GM13976 (cell line): Measurements from ENCODE around the gene TMPRSS13.

Experiments used
- DNase-seq: peaks from one replicate; pipeline ENCODE4 v3.0.0; 2012; ENCODE audit warnings: low spot score
- CTCF ChIP-seq: IDR thresholded peaks from 2 replicates; pipeline ENCODE4 v1.5.1; 2012; ENCODE audit warnings: borderline replicate concordance, mild to moderate bottlenecking; ENCODE audit not compliant: insufficient read depth; ENCODE audit errors: extremely low read depth, missing control alignments, control extremely low read depth
- in situ Hi-C: fragments of 300-500 bp; cut with MboI; formaldehyde crosslinking; loops from one replicate; pipeline ENCODE4 v1.12.0; 2022; ENCODE audit warnings: low sequenced_read_pairs, mixed read lengths, inconsistent platforms; ENCODE audit not compliant: unreplicated experiment

TMPRSS13 gene

GRCh38 chr11:117933930-117934329 lies 4.7 kb upstream of the TMPRSS13 start:
- DNase-seq, result no peak
- in situ Hi-C loops, result no loop called here
- TF ChIP-seq CTCF, result no peak

DNA sequence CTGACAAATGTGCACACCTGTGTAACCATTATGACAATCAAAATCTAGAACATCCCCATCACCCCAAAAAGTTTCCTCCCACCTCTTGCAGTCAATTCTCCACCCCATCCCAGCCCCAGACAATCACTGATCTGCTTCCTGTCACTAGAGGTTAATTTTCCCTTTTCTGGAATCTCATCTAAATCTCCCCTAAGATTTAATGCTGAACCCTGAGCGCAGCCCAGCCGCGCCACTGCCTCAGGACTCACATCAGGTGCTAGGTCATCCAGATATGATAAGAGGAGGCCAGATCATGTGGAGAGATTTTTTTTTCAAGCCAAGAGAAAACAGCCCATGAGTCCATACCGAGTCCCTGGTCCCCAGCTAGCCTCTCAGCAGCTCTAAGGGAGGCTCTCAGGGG lies 4.3 kb upstream of the TMPRSS13 start:
- in situ Hi-C loops, result no loop called here
- DNase-seq, result no peak
- TF ChIP-seq CTCF, result no peak

DNA sequence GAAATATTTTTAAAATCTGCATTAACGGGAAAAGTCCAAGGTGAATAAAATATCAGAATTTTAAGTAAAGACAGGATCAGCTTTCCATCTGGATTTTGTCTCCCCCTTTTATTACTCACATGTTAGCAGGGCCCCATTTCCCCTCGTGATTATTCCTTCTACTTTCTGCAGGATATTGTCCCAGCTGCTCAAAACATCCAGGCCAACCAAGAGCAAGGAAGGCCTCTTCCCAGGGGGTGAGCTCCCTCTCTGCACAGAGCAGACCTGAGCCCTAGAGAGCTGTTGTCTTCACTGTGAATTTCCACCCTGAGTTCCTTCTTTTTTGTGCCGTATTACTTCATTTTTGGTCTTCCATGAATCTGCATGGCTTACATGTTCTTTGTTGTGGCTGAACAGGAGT lies 3.7 kb upstream of the TMPRSS13 start:
- DNase-seq, result no peak
- in situ Hi-C loops, result no loop called here
- no peak for TF ChIP-seq CTCF

- DNase-seq, result no peak
- in situ Hi-C loops, result no loop called here
- TF ChIP-seq CTCF, result no peak
Observed at GRCh38 chr11:117932426-117932825, 3.2 kb upstream of the TMPRSS13 start.

DNA sequence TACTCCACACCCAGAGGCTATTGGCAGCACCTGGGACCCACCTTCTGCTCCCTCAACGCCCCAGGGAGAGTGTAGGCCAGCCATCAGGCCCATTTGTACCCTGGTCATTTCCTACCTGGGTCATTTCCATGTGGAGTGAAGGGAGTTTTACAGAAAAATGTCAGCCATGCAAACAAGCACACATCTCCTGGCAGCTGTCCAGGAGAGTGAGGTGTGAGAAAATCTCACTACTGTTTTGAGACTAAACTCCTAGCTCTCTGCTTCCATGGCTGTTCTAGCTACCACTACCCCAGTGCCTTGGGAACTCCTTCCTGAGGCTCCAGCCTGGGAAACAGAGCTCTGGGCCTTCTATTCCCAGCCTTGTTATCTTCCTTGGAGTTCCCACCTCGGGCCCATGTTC lies 2.8 kb upstream of the TMPRSS13 start:
- peak; percentile 81 for DNase-seq
- in situ Hi-C loops, result no loop called here
- TF ChIP-seq CTCF, result no peak

DNA sequence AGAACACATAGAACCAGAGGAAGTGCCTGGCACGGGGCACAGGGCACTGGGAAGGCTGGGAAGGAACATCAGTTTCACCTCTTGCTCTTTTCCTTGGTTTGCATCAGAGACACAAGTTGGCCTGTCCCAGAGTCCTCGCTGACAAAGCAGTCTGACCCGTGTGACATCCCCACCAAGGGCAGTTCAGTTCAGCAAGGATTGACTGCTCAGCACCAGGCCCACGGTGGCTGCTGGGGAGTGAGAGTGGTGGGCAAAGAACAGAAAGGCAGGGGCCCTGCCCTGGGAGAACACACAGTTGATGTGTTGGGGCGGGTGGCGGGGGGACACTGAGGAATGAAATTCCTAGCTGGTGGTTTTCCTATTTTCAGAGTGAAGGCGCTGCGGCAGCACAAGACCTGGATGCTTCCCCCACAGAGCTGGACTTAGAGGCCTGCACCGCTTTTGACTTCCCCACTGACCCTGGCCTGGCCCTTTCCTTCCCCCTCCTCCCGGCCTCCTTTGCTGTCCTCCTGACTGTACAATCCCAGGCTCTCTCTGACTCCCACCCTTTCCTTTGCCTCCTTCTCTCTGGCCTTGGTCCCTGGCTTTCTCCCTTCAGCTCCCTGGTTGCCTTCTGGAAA lies 2.2 kb upstream of the TMPRSS13 start:
- no peak for DNase-seq
- TF ChIP-seq CTCF, result no peak
- in situ Hi-C loops, result no loop called here
